Colon (tissue), 2 donors: ENCODE measurements around the gene RIT1.

ENCODE experiments used
- FAIRE-seq: peaks from 2 replicates; lab custom pipeline; 2012; peaks lifted over from hg19 to GRCh38; lab: Jason Lieb, UNC
- donor health status: control.
- donor health status: control.

Gene RIT1

GRCh38 chr1:155856257-155856974, 54.7 kb downstream of the RIT1 start:
- FAIRE-seq, result no peak

DNA sequence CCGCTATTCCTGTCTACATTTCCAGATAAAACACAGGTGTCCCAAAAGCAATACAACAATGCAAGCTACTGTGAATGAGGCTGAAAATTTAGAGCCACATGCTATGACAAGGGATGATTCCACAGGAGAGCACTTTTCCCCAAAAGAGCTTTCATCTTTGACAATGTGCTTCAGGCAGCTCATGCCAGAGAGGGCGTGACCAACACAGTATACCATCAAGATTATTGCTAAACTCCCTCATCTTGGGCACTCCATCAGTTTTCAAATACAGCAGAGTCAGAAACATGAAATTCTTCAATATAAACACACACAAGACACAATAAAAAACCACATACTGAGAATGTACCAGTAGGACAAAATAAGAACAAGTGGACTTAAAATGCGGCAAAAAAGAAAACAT, 60.8 kb downstream of the RIT1 start:
- FAIRE-seq, result no peak

GRCh38 chr1:155847823-155848529, 63.2 kb downstream of the RIT1 start:
- no peak for FAIRE-seq
